Stimulated activated CD4-positive, alpha-beta T cell treated with anti-CD3 and anti-CD28 coated beads, Interleukin-12 subunit alpha, Interleukin-12 subunit beta, amount 100 ng/mL, for 24 hours (primary cell): Measurements from ENCODE around the gene NTN3.
"Not testable (repeated sequence)": the region's sequence is repeated elsewhere in the genome, so short reads cannot be mapped to it uniquely, and the experiment has no call there.

Source experiments
- DNase-seq, 2 experiments: peaks; one replicate each; pipeline ENCODE4 v3.0.0-alpha.2; 2020; ENCODE audit warnings: low read depth in 2 of 2

The NTN3 gene

DNA sequence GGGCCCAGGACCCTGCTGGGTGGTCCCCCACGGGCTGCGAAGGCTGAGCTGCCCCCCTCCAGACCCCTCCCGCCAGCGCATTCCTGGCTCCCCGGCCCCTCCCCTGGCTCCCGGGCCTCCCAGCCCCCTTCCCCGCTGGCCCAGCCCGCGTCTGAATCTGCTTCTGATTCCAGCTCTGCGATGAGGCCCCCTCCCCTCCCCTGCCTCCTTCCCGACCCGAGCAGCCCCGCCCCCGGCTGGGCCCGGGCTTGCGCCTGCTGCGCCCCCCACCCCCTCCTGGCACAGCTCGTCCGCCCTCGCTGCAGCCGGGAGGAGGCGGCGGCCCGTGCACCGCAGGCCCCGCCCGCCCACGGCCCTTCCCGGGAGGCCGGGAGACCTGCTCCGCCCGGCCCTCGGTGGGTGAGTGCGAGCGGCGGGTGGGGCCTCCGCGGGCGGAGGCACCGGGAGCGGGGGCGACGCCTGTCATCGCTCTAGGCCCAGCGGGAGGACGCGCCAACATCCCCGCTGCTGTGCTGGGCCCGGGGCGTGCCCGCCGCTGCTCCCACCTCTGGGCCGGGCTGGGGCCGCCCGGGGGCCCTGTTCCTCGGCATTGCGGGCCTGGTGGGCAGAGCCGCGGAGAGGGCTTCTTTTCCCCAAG is at the start of gene NTN3:
Gene NTN3 (plus strand): TSS at position 282 of the 637 bp plus-strand sequence. CDS start 405 bp downstream, outside the sequence.
- DNase-seq: no peak

DNA sequence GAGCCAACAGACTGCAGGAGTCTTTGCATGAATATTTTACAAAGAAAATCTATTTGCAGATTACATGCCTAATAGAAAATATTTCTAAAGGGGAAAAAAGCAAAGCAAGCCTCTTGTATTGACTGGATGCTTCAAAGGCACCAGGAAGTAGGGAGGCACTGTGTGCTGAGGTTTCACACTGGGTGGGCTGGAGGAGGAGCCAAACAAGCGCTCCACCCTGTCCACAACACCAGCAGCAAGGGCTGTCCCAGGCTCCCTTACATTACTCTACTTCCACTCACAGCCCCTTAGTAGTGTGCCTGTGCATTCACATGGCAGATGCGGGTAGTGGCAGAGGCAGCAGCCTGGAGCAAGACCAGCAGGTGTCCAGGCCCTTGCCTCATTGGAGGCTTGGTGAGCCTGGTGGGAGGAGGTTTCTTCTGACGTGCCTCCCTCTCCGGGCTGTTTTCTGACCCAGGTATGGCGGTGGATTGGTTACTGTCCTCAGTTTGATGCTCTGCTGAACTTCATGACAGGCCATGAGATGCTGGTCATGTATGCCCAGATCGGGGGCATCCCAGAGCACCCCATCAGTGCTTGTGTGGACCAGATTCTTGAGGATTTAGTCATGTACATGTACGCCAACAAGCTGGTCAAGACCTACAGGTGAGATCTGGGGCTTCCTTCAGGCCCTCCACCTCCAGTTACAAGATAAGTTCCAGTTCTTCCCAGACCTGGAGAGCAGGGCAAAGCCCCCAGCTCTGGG is 48.8 kb upstream of the NTN3 start:
- DNase-seq: no peak

DNA sequence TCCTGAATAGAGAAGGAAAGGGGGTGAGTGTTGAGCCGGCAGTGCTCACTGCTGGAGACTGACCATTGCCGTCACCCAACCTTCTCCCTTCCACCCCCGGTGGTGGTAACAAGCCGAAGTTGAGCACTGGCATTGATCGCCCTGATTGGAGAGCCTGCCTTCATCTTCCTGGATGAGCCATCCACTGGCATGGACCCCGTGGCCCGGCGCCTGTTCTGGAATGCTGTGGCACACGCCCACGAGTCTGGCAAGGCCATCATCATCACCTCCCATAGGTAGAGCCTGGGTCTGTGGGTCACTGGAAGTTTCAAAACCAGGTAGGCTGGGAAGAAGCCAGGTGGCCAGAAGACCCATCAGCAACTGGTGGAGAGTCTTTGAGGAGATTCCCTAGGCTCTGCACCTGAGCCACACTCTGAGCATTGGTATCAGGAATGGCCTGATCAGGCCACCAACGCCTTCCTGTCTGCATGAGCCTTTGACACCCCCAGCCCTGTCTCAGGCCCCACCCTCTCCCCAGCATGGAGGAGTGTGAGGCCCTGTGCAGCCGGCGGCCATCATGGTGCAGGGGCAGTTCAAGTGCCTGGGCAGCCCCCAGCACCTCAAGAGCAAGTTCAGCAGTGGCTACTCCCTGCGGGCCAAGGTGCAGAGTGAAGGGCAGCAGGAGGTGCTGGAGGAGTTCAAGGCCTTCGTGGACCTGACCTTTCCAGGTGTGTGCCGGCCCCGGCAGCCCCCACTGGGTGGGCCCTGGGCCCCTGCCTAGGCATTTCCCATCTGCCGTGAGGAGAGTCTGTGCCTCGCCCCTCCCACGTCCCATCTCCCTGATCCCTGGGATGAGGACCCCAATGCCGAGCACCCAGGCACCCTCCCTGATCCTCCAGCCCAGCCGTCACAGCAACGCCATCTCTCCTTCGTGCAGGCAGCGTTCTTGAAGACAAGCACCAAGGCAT is 46.8 kb upstream of the NTN3 start:
- DNase-seq: no peak

DNA sequence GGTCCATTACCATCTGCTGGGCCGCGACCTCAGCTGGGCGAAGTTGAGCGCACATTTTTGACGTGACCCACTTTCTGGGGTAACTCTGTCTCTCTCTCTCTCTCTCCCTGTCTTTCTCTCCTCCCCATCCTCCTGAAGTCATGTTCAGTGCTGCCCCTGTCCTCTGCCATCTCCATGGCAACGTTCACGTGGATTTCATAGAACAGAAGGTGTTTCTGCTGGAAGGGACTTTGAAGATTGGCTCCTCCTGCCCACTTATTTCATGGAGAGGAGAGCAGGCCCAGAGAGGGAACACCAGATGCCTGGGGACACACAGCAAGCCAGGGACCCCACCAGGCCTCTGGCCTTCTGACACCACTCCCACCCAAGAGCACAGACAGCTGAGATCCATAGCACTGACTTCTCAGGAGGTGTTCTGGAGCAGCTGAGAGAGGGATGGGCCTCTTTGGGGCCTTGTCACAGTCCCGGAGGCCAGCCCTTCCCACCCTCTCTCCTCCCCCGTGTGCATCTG is 46.0 kb upstream of the NTN3 start:
- DNase-seq: no peak

DNA sequence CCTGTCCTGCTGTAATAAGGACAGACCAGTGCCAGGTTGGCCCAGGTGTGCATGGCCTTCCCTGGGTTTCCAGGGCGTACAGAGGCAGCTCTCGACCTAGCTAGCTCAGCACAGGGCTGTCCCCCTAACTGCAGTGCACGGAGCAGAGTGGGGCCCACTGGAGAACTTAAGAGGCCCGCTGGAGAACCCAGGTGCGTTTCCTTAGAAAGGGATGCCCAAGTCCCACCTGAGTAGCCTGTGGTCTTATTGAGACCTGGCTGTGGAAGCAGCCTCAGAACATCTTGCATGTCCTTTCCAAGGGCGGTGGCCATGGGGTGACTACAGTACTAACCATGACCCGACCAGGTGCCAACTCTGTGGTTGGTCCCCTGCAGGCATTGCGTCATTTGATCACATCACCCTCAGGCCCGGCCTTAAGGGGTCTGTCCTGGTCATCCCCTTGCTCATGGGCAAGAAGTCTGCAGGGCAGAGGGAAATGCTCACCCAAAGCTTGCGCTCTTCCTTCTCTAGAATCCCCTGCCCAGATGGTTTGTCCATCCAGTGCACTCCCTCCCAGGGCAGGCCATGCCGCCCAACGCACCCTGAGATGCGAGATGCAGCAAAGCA is 45.2 kb upstream of the NTN3 start:
- no peak for DNase-seq

DNA sequence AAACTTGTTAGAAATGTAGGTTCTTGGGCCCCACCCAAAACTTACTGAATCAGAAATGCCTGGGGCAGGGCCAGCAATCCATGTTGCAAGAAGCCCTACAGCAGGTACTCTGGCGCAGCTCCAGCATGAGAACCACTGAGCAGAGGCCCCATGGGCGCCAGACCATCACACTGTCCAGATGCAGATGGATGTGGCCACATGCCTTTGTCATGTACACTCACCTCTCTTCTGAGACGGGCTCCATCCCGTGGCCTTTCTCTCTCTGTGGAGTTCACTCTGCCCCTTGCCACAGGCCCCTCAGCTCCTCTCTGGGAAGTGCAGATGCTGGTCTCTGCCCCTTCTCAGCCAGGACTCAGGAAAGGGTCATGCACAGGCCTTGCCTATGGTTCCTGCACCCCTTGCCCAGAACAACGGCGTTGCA is 44.1 kb upstream of the NTN3 start:
- no peak for DNase-seq

DNA sequence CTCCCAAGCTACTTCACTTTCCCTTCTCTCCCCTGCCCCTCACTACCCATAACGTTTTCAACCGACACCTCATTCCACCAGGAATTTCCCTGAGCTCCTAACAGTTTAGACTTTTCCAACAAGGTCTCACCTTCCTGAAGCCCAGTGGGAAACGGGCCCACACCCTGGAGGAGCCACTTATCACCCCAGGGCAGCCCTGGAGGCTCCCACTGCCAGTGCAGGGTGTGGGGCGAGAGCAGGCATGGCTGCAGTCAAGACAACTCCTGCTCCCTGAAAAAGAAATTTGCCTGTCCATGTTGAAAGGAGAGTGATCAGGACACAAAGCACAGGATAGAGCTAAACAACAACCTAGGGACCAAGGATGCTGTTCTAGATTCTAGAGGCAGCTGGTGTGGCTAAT is 43.6 kb upstream of the NTN3 start:
- DNase-seq: no peak

DNA sequence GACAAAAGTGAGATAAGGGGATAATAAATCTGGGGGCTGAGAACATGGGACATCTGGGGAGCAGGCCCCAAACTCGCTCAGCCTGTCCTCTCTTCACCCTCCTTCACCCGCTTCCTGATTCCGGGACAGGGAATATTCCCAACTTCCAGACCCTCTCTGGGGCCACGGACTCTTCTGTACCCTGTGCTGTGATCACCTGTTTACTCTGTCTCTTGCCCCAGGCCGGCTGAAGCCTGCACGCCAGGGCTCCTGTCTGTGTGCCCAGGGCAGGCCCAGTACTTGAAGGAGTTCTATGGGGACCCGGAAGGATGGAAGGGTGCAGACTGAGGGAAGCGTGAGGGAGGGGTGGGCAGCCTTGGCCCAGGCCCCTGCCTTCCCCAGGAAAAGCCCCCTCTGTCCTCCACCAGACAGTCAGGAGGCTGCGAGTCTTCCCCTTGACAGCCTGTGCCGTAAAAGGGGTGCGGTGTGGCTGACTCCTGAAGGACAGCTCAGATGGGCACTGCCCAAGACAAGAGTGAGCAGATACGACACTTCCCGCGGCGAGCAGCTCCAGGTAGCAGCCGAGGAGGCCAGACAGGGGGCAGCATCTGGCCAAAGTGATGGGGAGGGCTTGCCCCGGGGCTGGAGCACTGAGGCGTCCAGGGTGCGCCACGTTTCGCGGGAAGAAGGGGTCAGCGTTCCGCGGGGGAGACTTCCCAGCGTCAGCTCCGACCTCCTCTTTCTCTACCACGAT is 42.9 kb upstream of the NTN3 start:
- no peak for DNase-seq

DNA sequence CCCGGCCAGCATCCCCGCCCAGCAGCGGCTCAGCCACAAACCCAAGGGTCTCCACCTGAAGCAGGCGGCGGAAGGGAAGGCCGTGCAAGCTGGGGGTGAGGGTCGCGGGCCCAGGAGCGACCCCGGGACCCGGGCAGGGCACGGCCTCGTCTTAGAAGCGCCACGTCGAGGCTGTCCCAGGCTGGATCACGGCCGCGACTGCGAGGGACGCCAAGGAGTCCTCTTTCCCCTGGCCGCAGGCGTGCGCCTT is 42.4 kb upstream of the NTN3 start:
- no peak for DNase-seq

DNA sequence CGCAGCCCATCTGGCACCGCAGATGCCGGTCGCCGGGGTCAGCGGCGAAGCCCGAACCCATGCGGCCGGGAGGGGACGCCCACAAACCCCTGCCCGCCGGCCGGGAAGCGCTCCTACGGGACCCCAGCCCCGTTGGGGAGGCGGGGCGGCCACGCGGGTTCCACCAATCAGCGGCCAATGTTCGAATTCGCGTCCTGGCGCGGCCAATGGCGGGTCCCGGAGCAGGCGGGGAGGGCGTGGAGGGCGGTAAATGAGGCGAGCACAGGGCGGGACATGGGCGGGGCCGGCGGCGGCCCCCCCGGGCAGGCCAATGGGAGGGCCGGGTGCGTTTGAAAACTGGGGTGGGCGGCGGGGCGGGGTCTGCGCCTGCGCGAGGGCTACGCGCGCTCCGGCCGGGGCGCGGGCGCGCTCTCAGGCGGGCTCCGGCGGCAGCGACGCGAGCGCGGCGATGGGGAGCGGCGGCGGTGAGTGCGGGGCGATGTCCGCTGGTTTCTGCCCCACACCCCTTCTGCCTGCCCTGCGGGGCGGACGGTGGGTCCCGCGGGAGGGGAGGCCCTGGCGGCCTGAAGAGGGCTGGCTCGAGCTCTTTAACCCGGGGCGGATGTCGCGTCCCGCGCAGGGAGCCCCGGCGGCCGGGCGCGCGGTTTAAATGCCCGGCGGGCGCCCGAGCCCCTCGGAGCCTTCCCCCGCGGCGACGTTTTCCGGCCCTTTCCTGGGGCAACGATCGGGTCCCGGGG is 41.9 kb upstream of the NTN3 start, which contains the start of gene CCNF:
Gene CCNF (plus strand): TSS at position 414 of the 737 bp plus-strand sequence. CDS start 35 bp downstream, at position 449.
- DNase-seq: peak; percentile 96 to 97

DNA sequence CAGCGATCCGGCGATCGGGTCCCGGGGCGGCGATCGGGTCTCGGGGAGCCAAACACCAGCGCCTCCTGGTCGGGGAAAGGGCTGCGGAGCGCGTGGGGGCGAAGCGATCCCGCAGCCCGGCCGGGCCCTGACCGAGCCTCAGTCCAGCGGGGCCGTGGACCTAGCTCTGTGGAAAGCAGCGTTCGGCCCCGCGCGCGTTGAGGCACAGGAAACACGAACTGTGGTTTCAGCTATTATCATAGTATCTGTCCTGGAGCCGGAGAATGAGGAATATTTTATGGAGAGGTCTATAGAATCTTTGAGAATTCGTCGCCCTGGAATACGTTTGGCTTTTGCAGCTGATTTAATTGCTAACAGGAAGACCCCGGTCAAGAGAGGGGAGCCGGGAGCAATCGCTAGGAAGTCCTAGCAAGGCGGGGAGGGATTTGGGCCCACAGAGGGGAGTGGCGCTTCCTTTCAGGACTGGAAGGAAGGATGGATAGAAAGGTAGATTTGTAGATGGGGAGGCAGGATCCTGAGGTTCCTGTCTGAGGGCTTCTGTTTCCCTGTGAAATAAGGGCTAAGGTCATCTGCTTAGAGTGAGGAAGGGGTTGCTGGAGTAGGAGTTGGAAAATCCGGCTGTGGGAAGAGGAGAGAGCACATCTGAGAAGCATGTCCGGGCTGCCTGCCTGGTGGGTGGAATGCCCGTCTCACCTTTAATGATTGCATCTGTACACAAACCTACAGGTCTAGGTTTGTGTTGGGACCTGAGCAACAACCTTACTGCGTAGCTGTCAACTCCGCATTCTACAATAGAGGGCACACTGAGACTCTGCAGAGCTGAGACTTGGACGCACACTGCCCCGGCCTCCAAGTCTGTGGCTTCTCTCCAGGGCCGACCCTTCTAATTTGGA is 41.1 kb upstream of the NTN3 start:
- DNase-seq: no peak

DNA sequence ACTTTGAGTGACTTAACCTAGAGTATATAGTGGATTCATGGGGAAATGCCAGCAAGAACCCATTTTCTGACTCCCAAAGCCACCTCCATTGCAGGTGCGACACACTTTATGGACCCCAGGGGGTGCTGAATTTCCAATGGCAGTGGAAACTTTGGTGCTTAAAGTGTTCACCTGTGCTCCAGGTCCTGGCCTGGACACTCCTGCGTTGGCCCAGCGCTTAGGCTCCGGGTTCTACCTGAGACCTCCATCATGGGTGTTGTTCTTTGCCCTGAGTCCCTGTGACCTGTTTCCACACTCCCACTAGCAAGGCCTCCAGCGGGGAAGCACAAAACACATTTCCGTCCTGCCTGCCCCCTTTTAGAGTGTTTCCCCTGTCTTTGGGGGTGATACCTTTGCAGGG is 38.8 kb upstream of the NTN3 start:
- DNase-seq: no peak

DNA sequence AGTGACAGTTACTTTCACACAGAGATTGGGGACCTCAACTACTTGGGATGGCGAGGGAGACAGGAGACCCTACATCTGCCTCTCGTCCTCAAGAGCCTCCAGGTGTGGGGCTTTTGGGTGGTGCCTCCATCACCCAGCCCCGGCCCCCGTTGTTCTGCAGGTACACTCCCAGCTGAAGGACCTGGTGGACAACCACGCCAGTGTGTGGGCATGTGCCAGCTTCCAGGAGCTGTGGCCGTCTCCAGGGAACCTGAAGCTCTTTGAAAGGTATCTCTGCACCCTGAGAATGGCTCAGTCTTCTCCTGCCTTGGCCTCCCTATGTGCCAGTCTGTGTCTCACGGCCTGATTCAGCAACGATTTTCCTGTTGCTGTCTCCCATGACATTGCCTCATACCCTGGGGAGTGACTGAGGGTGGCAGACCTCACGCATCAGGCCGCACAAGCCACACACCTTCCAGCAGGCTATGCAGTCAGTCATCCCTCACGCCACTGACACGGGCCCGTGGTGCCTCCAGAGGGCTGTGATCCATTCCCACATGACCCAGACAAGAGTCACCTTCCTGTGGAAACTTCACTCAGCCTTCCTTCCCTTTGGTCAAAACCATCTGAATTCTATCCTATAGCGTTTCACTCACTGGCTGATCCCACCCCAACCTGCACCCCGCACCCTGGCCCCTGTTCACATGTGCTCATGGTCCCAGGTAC is 38.1 kb upstream of the NTN3 start:
- DNase-seq: no peak

DNA sequence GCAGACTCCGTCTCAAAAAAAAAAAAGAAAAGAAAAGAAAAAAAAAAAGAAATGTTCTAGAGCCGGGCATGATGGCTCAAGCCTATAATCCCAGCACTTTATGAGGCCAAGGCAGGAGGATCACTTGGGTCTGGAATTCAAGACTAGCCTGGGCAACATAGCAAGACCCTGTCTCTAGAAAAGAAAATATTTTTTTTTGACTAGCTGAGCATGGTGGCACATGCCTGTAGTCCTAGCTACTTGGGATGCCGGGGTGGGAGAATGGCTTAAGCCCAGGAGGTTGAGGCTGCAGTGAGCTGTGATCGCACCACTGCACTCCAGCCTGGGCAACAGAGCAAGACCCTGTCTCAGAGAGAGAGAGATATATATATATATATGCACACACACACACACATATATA is 35.9 kb upstream of the NTN3 start:
- DNase-seq: not testable (repeated sequence)

DNA sequence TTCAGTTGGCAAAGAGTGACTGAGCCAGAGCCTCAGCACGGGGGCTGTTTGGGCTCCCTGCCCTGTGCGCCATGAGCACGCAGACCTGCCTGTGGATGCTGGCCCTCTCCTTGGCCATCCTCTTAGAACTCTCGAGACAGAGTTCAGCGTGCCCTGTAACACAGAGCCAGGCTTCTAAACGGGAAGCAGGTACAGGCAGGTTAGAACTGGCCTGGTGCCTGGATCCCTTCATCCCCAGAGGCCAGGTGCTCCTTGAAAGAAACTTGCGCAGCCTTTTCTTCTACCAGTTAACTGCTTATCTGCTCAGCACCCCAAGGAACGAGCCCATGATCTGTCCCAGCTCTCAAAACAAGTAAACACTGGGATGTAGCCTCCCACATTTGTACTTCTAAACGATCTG is 35.0 kb upstream of the NTN3 start:
- no peak for DNase-seq

DNA sequence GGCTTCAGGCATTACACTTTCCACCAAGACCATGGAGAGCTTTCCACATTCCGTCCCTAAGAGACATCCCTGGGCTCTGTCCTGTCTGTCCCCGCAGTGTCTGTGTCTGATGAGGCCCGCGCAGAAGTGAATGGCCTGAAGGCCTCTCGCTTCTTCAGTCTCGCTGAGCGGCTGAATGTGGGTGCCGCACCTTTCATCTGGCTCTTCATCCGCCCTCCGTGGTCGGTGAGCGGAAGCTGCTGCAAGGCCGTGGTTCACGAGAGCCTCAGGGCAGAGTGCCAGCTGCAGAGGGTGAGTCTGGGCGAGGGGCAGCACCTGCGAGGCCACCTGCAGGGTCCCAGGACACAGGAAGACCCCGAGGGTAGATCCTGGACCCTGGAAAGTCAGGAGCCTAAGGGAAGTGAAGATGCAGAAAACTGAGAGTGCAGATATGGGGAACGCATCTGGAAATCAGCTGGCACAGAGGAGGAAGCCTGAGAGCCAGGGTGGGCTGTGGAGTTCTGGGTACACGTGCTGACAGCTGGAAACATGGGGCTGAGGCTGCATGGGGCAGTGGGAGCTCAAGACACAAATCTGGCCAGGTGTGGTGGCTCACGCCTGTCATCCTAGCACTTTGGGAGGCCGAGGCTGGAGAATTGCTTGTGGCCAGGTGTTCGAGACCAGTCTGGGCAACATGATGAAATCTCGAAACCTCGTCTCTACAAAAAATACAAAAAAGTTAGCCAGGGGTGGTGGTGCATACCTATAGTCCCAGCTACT is 33.9 kb upstream of the NTN3 start:
- no peak for DNase-seq

DNA sequence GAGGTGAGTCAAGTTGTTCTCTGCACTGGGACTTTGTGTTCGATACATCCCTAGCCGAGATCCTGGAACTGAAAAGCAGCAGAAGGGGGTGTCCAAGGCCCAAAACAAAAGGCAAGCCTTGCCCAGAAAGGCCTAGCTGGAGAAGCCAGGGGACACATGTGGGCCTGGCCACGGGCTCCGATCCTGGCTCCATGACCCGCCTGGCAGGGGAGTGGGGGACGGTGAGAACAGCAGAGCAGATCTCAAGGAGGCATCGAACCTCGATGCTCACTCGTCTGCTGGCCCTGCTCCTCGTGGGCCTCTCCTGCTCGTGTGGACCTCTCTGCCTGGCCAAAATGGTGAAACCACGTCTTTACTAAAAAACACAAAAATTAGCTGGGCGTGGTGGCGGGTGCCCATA is 33.0 kb upstream of the NTN3 start:
- DNase-seq: no peak

DNA sequence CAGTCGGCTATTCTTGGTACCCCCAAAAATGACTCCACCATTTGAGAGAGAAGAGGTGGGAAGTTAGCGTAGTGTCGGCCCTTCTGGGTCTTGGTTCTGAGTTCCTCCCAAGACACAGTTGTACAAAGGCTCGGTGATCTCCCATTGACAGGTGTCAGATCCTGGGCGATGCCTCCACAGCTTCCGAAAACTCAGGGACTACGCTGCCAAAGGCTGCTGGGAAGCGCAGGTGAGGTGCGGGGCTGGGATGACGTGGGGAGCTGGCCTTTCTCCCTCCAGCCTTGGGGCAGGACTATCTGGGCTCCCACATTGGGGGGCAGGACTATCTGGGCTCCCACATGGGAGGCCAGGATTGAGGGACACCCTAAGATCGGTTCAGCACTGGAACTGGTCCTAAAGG is 31.5 kb upstream of the NTN3 start:
- DNase-seq: no peak
